KOPT-K1 (cell line): Measurements from ENCODE around the gene PLXDC2.
"Not testable (repeated sequence)": the region's sequence is repeated elsewhere in the genome, so short reads cannot be mapped to it uniquely, and the experiment has no call there.

Experiments used
- H3K27ac ChIP-seq: fragments of 200-600 bp; sonication (generic); 2 replicates; pipeline ENCODE4 v1.5.1; 2016; ENCODE audit warnings: antibody characterized with exemption, mild to moderate bottlenecking, low read depth, low read length; ENCODE audit not compliant: poor library complexity, severe bottlenecking
- H3K36me3 ChIP-seq: fragments of 200-600 bp; sonication (generic); 2 replicates; pipeline ENCODE4 v1.5.1; 2017; ENCODE audit warnings: antibody characterized with exemption, mild to moderate bottlenecking, low read length, moderate library complexity; ENCODE audit not compliant: insufficient read depth
- H3K9me3 ChIP-seq: fragments of 200-600 bp; sonication (generic); 2 replicates; pipeline ENCODE4 v1.5.1; 2017; ENCODE audit warnings: antibody characterized with exemption, low read length, mild to moderate bottlenecking; ENCODE audit not compliant: insufficient read depth, poor library complexity, severe bottlenecking

PLXDC2 gene

DNA sequence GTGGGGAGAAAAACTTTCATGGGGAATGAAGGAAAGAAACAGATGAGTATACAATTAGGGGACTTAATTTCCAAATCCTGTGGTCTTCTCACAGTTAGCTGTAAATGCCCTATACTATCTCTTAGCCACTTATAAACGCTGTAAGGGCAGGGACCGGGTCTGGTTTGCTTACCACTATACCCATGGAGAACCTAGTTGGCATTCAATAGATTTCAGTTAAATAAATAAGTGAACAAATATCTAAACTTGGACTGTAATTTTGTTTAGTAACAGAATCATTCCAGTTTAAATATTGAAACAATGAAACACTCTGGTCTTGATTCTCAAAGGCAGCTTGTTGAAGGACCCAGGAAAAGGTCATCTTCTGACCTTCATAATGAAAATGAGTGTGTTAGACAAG lies 158.3 kb downstream of the PLXDC2 start:
- Histone ChIP-seq H3K36me3 (no peaks in the 10 kb centered on the region), H3K9me3 (no peaks in the 10 kb centered on the region), H3K27ac (no peak overlapping the region)

DNA sequence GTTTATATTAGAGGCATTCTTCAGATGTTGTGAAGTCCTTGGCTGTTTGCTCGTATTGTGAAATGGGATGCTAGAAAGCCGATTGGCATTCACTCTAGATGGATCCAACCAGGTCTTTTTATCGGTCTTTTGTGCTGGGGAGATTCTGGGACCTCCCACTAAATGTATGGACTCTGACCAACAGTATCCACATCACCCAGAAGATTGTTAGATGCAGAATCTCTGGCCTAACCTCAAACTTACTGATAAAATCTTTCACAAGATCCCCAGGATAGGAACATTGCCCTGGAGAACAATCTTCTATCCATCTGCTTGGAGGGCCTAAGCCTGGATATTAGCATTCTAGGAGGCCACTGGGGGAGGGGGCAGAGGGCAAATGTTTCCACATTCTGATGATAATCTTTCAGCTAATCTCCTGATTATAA lies 160.9 kb downstream of the PLXDC2 start:
- H3K9me3 ChIP-seq, result no peaks in the 10 kb centered on the region
- H3K27ac ChIP-seq, result no peak overlapping the region
- no peaks in the 10 kb centered on the region for H3K36me3 ChIP-seq

DNA sequence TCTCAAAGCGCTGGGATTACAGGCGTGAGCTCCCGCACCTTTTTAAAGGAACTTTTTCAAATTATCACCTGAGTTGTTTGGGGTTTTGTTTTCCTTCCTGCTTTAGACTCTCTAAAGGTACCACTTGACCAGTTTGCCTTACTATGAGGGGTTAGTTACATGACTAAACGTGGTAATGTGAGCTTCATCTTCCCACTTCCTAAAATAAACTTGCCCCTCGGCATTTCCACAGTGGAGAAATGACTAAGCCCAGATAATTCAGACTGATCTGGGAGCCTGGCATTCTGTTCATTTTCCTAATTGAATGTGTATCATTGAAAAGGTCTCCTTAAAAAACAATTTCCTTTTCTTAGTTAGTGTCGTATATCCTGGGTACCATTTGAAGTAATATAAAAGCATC lies 163.4 kb downstream of the PLXDC2 start:
- no peaks in the 10 kb centered on the region for H3K36me3 ChIP-seq
- H3K27ac ChIP-seq, result no peak overlapping the region
- H3K9me3 ChIP-seq, result no peaks in the 10 kb centered on the region

DNA sequence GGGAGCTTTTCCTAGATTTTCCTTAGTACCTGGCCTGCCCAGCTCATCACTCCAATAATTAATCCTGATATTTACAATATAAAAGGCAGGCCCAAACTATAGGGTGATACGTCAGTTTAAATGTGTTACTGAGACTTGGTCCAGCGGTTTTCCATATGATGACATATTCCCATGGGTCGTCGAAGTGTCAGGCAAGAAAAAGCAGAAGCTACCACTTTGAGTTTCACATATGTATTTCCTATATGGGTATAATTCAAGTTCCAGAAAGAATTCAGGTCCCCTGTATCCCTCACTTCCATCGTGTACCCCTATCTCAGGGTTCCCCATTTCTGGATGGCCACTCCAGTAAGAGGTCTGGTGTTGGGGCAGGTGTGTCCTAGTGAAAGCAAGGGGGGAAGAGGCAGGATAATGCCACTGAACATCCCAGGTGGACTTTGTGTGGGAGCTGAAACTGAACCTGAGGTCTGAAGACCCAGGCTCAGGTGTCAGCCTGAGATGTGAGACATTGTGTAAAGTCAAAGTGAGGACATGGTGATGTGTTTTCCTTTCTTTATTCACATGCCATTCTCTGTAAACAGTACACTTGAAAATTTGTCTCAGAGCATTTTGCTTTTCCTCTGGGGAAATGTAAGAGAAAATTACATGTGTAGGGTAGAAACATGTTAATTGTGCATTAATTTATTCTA lies 167.8 kb downstream of the PLXDC2 start:
- H3K9me3 ChIP-seq, result no peaks in the 10 kb centered on the region
- no peaks in the 10 kb centered on the region for H3K36me3 ChIP-seq

DNA sequence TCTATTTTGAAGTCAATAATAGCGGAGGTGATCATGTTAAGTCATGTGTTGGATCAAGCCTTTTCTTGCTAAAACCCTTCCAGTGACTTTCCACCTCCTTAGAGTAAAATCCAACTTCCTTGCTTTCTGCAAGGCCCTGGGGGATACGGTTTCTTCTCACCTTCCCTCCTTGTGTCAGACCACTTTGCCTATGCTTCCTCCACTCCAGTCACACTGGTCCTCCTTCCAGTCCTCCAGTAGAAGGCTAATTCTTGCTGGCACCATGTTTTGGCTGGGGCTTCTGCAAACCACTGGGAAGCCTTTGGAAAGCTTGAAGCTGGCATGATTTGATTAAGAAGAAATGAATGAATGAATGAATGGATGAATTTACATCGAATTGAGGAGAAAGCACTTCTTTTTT lies 169.5 kb downstream of the PLXDC2 start:
- Histone ChIP-seq H3K9me3 (no peaks in the 10 kb centered on the region), H3K27ac (no peak overlapping the region), H3K36me3 (no peaks in the 10 kb centered on the region)

More for the DNA sequence above, 167.8 kb downstream of the PLXDC2 start:
- no peak overlapping the region for H3K27ac ChIP-seq

DNA sequence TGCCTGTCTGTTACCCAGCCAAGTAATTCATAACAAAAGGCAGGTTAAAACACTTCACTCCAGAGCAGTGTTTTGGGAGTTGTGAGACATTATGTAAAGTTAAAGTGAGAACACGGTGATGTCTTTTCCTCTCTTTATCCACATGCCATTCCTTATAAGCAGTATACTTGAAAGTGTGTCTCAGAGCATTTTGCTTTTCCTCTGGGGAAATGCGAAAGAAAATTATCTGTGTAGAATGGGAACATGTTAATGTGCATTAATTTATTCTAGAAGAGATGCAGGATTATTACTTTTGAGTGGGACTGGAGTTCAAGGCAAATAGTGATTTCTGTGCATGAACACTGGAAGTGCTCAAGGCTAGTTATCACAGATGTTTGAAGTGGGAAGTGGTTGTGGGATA lies 170.4 kb downstream of the PLXDC2 start:
- H3K27ac ChIP-seq, result no peak overlapping the region
- H3K36me3 ChIP-seq, result no peaks in the 10 kb centered on the region
- no peaks in the 10 kb centered on the region for H3K9me3 ChIP-seq

DNA sequence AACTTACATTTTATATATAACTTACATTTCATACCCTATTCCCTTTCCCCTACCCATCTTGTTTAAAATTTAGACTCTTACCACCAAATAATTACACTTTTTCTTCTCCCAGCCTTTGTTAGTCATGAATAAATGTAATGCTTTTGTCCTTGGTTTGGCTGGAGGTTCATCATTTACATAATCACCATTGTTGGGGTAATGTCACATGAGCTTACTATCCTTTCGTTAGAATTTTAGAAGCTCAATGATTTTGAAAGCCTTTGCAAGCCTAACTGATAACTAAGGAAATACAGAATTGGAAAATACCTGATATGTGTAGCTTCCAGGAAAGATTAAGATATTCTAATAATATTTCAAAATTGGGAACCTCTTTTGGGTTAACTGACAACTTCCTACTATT lies 171.7 kb downstream of the PLXDC2 start:
- H3K9me3 ChIP-seq, result no peaks in the 10 kb centered on the region
- no peaks in the 10 kb centered on the region for H3K36me3 ChIP-seq
- H3K27ac ChIP-seq, result no peak overlapping the region

DNA sequence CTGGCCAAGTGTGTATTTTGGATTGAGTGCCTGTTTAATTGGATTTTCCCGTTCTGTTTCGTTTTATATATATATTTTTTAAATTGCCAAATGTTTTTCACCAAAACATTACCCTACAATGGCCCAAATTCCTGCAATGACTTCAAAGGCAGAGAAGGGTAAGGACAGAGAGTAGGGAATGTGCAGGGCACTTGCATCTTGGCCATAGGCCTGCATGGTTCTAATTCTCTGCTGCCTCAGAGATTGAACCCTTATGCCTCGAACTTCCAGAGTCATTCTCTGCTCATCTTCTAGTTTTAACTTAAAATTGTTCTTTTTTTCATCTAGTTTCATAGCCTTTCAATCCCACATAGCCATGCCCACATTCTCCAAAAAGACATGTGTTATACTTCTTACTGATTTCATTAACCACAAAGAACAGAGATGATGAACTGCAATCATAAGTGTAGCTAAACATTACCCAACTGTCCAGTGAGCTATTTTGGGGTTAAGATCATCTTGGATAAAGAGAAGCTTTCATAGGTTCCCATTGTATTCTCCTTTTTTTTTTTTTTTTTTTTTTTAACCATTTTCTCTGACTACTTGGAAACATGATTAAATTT lies 177.6 kb downstream of the PLXDC2 start:
- H3K9me3 ChIP-seq, result no peaks in the 10 kb centered on the region
- H3K27ac ChIP-seq, result no peak overlapping the region
- H3K36me3 ChIP-seq, result no peaks in the 10 kb centered on the region

DNA sequence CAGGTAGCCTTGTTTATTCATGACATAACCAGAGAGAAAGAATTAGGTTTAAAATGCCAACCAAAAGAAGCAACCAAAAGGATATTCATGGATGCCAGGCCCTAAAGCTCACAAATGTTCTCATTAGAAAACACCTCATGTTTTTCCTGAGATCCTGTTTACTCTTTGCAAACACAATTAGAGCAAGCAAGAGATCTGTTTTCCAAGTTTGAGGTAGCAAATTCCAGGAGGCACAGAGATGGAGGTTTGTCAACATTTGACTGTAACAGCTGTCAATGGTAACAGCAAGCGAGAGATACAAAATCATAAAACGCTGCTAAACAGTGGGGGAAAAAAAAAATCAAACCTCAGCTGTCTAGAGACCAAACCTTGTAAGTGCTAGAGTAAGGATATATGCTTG lies 182.2 kb downstream of the PLXDC2 start:
- no peaks in the 10 kb centered on the region for H3K36me3 ChIP-seq
- H3K27ac ChIP-seq, result no peak overlapping the region
- no peaks in the 10 kb centered on the region for H3K9me3 ChIP-seq

DNA sequence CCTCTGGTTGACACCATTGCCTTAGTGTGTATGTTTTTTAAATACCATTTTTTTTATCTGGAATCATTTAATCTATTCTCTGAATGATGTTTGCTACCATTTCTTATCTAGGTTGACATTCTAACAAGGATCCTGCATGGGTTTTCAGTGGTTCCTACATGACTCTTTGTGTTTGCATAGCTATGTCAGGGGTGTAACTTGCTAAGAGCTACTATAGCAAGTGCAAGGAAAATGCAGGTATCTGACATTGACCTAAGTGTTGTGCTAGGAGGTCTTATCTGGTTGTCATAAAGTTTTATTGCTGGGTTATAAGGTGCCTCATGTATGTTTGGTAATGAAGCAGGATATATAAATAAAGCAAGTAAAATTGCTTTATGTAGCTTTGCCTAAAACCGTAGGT lies 183.2 kb downstream of the PLXDC2 start:
- Histone ChIP-seq H3K9me3 (no peaks in the 10 kb centered on the region), H3K36me3 (no peaks in the 10 kb centered on the region), H3K27ac (no peak overlapping the region)

DNA sequence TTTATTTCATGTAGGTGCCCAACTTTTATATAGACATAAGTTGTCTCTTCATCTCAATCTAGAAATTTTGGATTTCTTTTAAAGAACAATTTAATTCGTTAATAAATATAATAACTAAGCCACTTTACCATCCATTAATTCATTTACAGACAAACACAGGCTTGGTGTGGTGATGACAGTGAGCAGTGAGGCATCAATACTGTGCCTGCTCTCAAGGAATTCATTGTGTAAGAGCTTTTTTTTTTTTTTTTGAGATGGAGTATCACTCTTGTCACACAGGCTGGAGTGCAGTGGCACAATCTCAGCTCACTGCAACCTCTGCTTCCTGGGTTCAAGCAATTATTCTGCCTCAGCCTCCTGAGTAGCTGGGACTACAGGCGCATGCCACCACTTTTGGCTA lies 185.8 kb downstream of the PLXDC2 start:
- H3K9me3 ChIP-seq, H3K36me3 ChIP-seq, H3K27ac ChIP-seq: not testable (repeated sequence)

DNA sequence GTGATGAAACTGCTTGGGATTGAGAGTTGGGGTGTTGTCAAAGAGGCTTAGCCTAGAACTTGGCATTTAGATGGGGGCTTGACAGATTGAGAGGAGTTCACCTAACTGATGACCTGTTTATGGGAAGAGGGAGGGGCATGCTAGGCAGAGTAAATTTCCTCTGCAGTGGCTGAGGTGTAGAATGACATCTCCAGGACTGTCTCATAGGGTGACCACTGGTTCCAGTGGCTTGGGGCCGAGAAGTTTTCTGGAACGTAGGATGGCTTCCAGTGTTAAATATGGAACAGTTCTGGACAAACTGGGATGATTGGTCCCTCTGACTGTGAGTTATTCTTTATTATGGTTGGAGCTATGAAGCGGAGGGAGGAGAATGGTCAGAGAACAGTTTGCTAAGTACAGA lies 186.4 kb downstream of the PLXDC2 start:
- Histone ChIP-seq H3K9me3 (no peaks in the 10 kb centered on the region), H3K27ac (no peak overlapping the region), H3K36me3 (no peaks in the 10 kb centered on the region)

DNA sequence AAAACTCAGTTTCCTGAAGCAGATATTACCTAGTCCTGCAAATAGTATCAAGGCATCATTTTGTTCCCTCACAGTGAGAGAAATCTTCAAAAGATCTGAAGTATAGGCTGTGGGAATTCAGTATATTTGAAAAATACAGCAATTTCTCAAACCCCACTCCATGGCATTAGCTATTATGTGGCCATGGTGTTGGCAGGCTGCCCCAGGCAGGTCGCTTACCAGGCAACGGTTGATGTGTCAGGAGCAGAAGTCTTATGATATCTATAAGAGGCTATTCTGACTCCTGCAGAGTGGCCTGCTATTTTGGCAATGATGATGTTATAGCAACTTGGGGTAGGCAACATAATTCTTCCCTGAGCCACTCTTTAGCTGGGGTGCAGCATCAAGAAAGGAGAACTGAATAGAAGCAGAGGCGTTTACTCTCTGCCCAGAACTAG lies 187.9 kb downstream of the PLXDC2 start:
- no peak overlapping the region for H3K27ac ChIP-seq
- no peaks in the 10 kb centered on the region for H3K9me3 ChIP-seq
- H3K36me3 ChIP-seq, result no peaks in the 10 kb centered on the region

DNA sequence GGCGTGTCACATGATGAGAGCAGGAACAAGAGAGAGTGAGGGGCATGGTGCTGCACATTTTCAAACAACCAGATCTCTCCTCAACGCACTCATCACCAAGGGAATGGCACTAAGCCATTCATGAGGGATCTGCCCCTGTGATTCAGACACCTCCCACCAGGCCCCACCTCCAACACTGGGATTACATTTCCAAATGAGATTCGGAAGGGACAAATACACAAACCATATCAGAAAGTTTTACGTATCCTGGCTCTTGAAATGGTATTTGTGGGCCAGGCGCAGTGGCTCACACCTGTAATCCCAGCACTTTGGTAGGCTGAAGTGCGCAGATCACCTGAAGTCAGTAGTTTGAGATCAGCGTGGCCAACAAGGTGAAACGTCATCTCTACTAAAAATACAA lies 189.4 kb downstream of the PLXDC2 start:
- Histone ChIP-seq H3K27ac (no peak overlapping the region), H3K36me3 (no peaks in the 10 kb centered on the region), H3K9me3 (no peaks in the 10 kb centered on the region)

DNA sequence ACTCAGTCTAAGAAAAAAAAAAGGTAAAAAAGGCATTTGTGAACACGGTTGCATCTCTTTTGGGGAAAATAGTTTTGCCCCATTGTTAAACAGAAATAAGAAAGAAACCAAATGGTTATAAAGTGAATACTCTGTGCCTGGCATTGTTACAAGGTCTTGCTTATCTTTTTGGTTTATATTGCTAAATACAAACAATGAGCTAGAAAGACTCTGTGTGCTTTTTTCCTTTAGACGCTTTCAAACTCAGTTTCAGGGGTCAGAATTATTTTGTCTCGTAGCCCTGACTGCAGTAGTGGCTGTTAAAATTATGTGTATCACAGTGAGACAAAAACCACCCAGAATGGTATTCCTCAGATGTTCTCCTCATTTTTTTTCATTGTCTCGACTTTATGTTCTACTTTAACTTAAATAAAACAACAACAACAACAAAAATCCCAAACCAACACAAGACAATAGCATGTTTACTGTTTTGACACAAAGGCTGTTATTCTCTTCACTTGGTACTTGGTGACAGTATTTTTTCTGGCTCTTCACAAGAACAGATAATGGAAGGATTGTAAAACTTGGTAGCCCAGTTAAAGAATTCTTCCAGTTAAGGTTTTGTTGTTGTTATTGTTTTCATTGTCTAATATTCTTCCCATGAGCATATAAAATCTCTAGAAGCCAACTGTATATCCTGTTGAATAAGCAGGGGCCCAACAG lies 190.1 kb downstream of the PLXDC2 start:
- Histone ChIP-seq H3K36me3 (no peaks in the 10 kb centered on the region), H3K27ac (no peak overlapping the region), H3K9me3 (no peaks in the 10 kb centered on the region)

DNA sequence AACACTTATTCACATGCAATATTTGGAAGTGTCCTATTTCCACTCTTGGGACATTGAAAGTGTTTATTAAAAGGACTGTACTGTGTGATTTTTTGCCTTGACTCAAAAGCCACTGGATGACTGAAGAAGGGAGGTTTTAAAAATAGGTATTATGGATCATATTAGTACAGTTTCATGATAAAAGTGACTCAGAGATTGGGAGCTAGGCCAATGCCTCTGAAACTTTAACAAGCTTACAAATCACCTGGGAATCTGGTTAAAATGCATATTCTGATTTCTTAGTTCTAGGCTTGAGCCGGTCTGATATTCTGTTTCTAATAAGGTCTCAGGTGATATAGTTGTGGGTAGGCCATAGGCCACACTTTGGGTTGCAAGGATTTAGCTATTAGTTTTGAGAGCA lies 191.2 kb downstream of the PLXDC2 start:
- Histone ChIP-seq H3K27ac (no peak overlapping the region), H3K9me3 (no peaks in the 10 kb centered on the region), H3K36me3 (no peaks in the 10 kb centered on the region)
